ENCODE measurements around the gene GTF2A1L. TPM values are rescaled to one million over a fixed set of nuclear protein-coding genes. Genes with fewer than 3 reads are reported as not detected.

Gene GTF2A1L
- polyA plus RNA-seq, 2 of the 4 experiments (the other 2 are of a cell fraction) = not detected

DNA sequence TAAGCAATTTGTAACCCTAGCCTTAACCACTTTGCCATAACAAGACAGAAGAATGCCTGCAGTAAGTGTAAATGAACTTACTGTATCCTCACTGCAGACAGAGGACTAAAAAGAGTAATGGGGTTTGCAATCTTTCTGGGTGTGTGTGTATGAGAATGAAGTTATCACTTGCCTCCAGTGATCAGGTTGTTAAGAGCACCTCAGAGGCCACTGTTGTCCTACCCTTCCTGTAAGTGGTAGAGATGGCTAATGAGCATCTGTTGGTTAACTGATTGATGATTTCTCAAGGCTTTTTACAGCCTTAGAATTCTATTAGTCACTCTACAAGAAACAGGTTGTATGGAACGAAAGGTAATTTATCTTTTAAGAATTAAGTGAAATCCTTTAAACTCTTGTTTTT is 27.6 kb upstream of the GTF2A1L start:
- no peak for ATAC-seq
- Histone ChIP-seq H3K4me2 (no peak overlapping the region), H3K9me3 (no peaks in the 10 kb centered on the region), H3K4me3 (no peak overlapping the region), H3K4me1 (no peaks in the 10 kb centered on the region), H3K27ac (no peak overlapping the region)
- 51% methylated on average over 1 of the region's 1 CpG for WGBS (ENCODE audit: missing lambda C conversion rate)
- no peak for DNase-seq (ENCODE audit: low read depth in 1 of 2, low spot score in 1 of 2)
- TF ChIP-seq CBX2 (IDR thresholded peaks at IDR 0.05; ENCODE audit: borderline replicate concordance, low read depth) (no peak), ZNF302 (CRISPR knock-in tag; IDR thresholded peaks at IDR 0.05) (no peak), ZFP36 (IDR thresholded peaks at IDR 0.05; ENCODE audit: borderline replicate concordance, partially characterized antibody) (no peak), RARB (CRISPR knock-in tag; IDR thresholded peaks at IDR 0.05) (no peak), TFCP2L1 (CRISPR knock-in tag; IDR thresholded peaks at IDR 0.05) (no peak), FOSL2 (IDR thresholded peaks at IDR 0.05) (no peak), FOSL2 (CRISPR knock-in tag; IDR thresholded peaks at IDR 0.05) (no peak), ESRRA (IDR thresholded peaks at IDR 0.05; ENCODE audit: borderline replicate concordance, low read length) (no peak), TP53 (CRISPR knock-in tag; IDR thresholded peaks at IDR 0.05) (no peak), FOXS1 (CRISPR knock-in tag; IDR thresholded peaks at IDR 0.05) (no peak), ZC3H11A (IDR thresholded peaks at IDR 0.05) (no peak), EHF (CRISPR knock-in tag; IDR thresholded peaks at IDR 0.05) (no peak), NR3C1 (IDR thresholded peaks at IDR 0.05) (no peak), EP300 (IDR thresholded peaks at IDR 0.05) (no peak), HES2 (IDR thresholded peaks at IDR 0.05) (no peak), HMGXB4 (CRISPR knock-in tag; IDR thresholded peaks at IDR 0.05; ENCODE audit: borderline replicate concordance) (no peak), CBX8 (IDR thresholded peaks at IDR 0.05) (no peak)
- FAIRE-seq = no peak
- ChIA-PET CTCF (interaction anchor here (0.7 to 2.2 kb wide), 2 partner anchors 11 to 55 kb away, joined by 3 to 6 read pairs; no protein-coding TSS in a partner anchor), POLR2A (no interaction called here)

- FAIRE-seq (no peak), DNase-seq (ENCODE audit: low read depth in 1 of 2, low spot score in 1 of 2) (no peak)
- WGBS (ENCODE audit: missing lambda C conversion rate) = 87% methylated on average over 2 of the region's 2 CpGs
Observed at GRCh38 chr2:48592067-48592466, 25.6 kb upstream of the GTF2A1L start.

More at GRCh38 chr2:48592067-48592466, 25.6 kb upstream of the GTF2A1L start:
- ChIA-PET POLR2A (no interaction called here), CTCF (interaction anchor here (2.2 kb wide), 1 partner anchor 9 kb away, joined by 6 read pairs; no protein-coding TSS in a partner anchor)
- Histone ChIP-seq H3K4me3 (no peak overlapping the region), H3K4me1 (no peaks in the 10 kb centered on the region), H3K9me3 (no peaks in the 10 kb centered on the region), H3K4me2 (no peak overlapping the region), H3K27ac (no peak overlapping the region)
- TF ChIP-seq CHD2 (IDR thresholded peaks at IDR 0.05; ENCODE audit: low read length, partially characterized antibody) (no peak), TP53 (CRISPR knock-in tag; IDR thresholded peaks at IDR 0.05) (no peak), CBX2 (IDR thresholded peaks at IDR 0.05; ENCODE audit: borderline replicate concordance, low read depth) (no peak), POLR2A (IDR thresholded peaks at IDR 0.05; ENCODE audit: low read length) (no peak), E2F6 (IDR thresholded peaks at IDR 0.05; ENCODE audit: borderline replicate concordance, low read depth) (no peak), MYC (IDR thresholded peaks at IDR 0.05; ENCODE audit: borderline replicate concordance, low read length) (no peak), CEBPB (IDR thresholded peaks at IDR 0.05) (no peak), REST (IDR thresholded peaks at IDR 0.05) (no peak), EP300 (IDR thresholded peaks at IDR 0.05) (no peak), JUNB (IDR thresholded peaks at IDR 0.05) (no peak), SREBF2 (IDR thresholded peaks at IDR 0.05) (no peak), RFX5 (IDR thresholded peaks at IDR 0.05) (no peak), PHF8 (IDR thresholded peaks at IDR 0.05; ENCODE audit: borderline replicate concordance, low read depth) (no peak), ZFP36 (IDR thresholded peaks at IDR 0.05; ENCODE audit: borderline replicate concordance, partially characterized antibody) (no peak), RAD21 (conservative IDR thresholded peaks at IDR 0.05 in 1 of 2, IDR thresholded peaks at IDR 0.05 in 1 of 2) (no peak), HOXA7 (CRISPR knock-in tag; IDR thresholded peaks at IDR 0.05) (no peak), HDAC2 (IDR thresholded peaks at IDR 0.05) (no peak)
- TF ChIP-seq, protein P1, sequence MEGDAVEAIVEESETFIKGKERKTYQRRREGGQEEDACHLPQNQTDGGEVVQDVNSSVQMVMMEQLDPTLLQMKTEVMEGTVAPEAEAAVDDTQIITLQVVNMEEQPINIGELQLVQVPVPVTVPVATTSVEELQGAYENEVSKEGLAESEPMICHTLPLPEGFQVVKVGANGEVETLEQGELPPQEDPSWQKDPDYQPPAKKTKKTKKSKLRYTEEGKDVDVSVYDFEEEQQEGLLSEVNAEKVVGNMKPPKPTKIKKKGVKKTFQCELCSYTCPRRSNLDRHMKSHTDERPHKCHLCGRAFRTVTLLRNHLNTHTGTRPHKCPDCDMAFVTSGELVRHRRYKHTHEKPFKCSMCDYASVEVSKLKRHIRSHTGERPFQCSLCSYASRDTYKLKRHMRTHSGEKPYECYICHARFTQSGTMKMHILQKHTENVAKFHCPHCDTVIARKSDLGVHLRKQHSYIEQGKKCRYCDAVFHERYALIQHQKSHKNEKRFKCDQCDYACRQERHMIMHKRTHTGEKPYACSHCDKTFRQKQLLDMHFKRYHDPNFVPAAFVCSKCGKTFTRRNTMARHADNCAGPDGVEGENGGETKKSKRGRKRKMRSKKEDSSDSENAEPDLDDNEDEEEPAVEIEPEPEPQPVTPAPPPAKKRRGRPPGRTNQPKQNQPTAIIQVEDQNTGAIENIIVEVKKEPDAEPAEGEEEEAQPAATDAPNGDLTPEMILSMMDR (IDR thresholded peaks at IDR 0.05) = no peak
- no peak for ATAC-seq
